Lower lobe of right lung (tissue), 2 donors: ENCODE measurements around the gene PPP1R12A. TPM values are rescaled to one million over a fixed set of nuclear protein-coding genes. Genes with fewer than 3 reads are reported as not detected.
"Not testable (repeated sequence)": the region's sequence is repeated elsewhere in the genome, so short reads cannot be mapped to it uniquely, and the experiment has no call there.

ENCODE experiments used
- ATAC-seq, 2 donors: fragments of 200-7000 bp; cut with Tn5 transposase; one replicate each; pipeline ENCODE4 v1.9.1; 2020 to 2022; ENCODE audit warnings: mild to moderate bottlenecking in 2 of 2, moderate library complexity in 2 of 2
- DNase-seq: peaks from one replicate; pipeline ENCODE4 v3.0.0-alpha.2; 2020
- H3K27ac ChIP-seq: fragments of 200-600 bp; one replicate; pipeline ENCODE4 v1.8.0; 2022
- H3K27me3 ChIP-seq: fragments of 200-600 bp; one replicate; pipeline ENCODE4 v1.8.0; 2022; ENCODE audit warnings: low read depth
- H3K36me3 ChIP-seq: fragments of 200-600 bp; one replicate; pipeline ENCODE4 v1.8.0; 2022; ENCODE audit warnings: mild to moderate bottlenecking
- H3K4me1 ChIP-seq: fragments of 200-600 bp; one replicate; pipeline ENCODE4 v1.8.0; 2022
- H3K4me3 ChIP-seq: fragments of 200-600 bp; one replicate; pipeline ENCODE4 v1.8.0; 2022; ENCODE audit warnings: mild to moderate bottlenecking
- H3K9me3 ChIP-seq: fragments of 200-600 bp; one replicate; pipeline ENCODE4 v1.8.0; 2022
- CTCF ChIP-seq: fragments of 200-600 bp; IDR thresholded peaks from one replicate; pipeline ENCODE4 v1.8.0; 2022; ENCODE audit warnings: antibody characterized with exemption, mild to moderate bottlenecking
- intact Hi-C: fragments of 100-400 bp; cut with DNase I; formaldehyde crosslinking; loops from one replicate; pipeline ENCODE4 v1.11.0; 2022
- total RNA-seq: library from RNA; stranded (reverse); fragmentation: NEBNext Ultra II Directional; extraction: Animal tissue kit (Norgen Biotek cat#: 25700); gene quantifications from one replicate; pipeline ENCODE4 v1.2.1, GENCODE V29; 2021
- donor health status: DM: no; HTN: yes; CAD: no; lungs with severe emphysema.

Gene PPP1R12A
- total RNA-seq, 1 donor from 2014 or later, result 84.1 TPM

GRCh38 chr12:79955561-79955960, 20.7 kb upstream of the PPP1R12A start:
- no peak for ATAC-seq

GRCh38 chr12:79954037-79954610, 19.2 kb upstream of the PPP1R12A start:
- TF ChIP-seq CTCF, result no peak
- H3K36me3 ChIP-seq, result no peaks in the 10 kb centered on the region
- H3K4me3 ChIP-seq, result no peak overlapping the region
- no peak for ATAC-seq
- DNase-seq, result no peak
- H3K4me1 ChIP-seq, result no peaks in the 10 kb centered on the region
- intact Hi-C loops, result no loop called here
- H3K27me3 ChIP-seq, result no peaks in the 10 kb centered on the region
- H3K9me3 ChIP-seq, result peaks cover 6% of the 10 kb centered on the region
- no peak overlapping the region for H3K27ac ChIP-seq

More at GRCh38 chr12:79955561-79955960, 20.7 kb upstream of the PPP1R12A start:
- H3K4me1 ChIP-seq, result no peaks in the 10 kb centered on the region
- no peaks in the 10 kb centered on the region for H3K27me3 ChIP-seq
- TF ChIP-seq CTCF, result no peak
- no peak overlapping the region for H3K27ac ChIP-seq
- intact Hi-C loops, result no loop called here
- H3K4me3 ChIP-seq, result no peak overlapping the region
- peaks cover 6% of the 10 kb centered on the region for H3K9me3 ChIP-seq
- no peaks in the 10 kb centered on the region for H3K36me3 ChIP-seq
- no peak for DNase-seq

GRCh38 chr12:79949098-79949497, 14.2 kb upstream of the PPP1R12A start:
- Histone ChIP-seq H3K4me3 (no peak overlapping the region), H3K9me3 (no peaks in the 10 kb centered on the region), H3K36me3 (no peaks in the 10 kb centered on the region), H3K4me1 (no peaks in the 10 kb centered on the region), H3K27ac (no peak overlapping the region), H3K27me3 (no peaks in the 10 kb centered on the region)
- TF ChIP-seq CTCF, result no peak
- DNase-seq (no peak), ATAC-seq (no peak)
- intact Hi-C loops, result no loop called here

GRCh38 chr12:79945433-79945832, 10.5 kb upstream of the PPP1R12A start:
- ATAC-seq, result no peak
- Histone ChIP-seq H3K27me3 (no peaks in the 10 kb centered on the region), H3K9me3 (no peaks in the 10 kb centered on the region), H3K27ac (no peak overlapping the region), H3K4me3 (no peak overlapping the region), H3K4me1 (no peaks in the 10 kb centered on the region), H3K36me3 (no peaks in the 10 kb centered on the region)
- no peak for TF ChIP-seq CTCF
- no peak for DNase-seq
- intact Hi-C loops, result no loop called here

- Histone ChIP-seq H3K27ac (no peak overlapping the region), H3K36me3 (no peaks in the 10 kb centered on the region), H3K9me3 (no peaks in the 10 kb centered on the region), H3K4me3 (no peak overlapping the region), H3K4me1 (no peaks in the 10 kb centered on the region), H3K27me3 (no peaks in the 10 kb centered on the region)
- ATAC-seq (no peak), DNase-seq (no peak)
- TF ChIP-seq CTCF, result no peak
- intact Hi-C loops, result no loop called here
These were observed 9.7 kb upstream of the PPP1R12A start for GRCh38 chr12:79944565-79944964.

GRCh38 chr12:79942846-79943245, 7.9 kb upstream of the PPP1R12A start:
- H3K36me3 ChIP-seq, ATAC-seq, H3K4me1 ChIP-seq, intact Hi-C loops, H3K27me3 ChIP-seq, H3K9me3 ChIP-seq, DNase-seq, H3K27ac ChIP-seq, H3K4me3 ChIP-seq: not testable (repeated sequence)
